Measurements from ENCODE around the gene NELFCD. TPM values are rescaled to one million over a fixed set of nuclear protein-coding genes. Genes with fewer than 3 reads are reported as not detected.
A peak's percentile ranks its signal among the peaks of the same experiment; 100 is the strongest.

The NELFCD gene
- 37.6 to 53.1 TPM (median 37.6 TPM) in 3 replicates for total RNA-seq
- long read RNA-seq, transcript NELFCD-213 (15 exons, 2,305 nt) = major isoform, 74 of 100 reads
- long read RNA-seq, partial matches to known transcripts = 4 of 100 reads
- long read RNA-seq, other reads (novel, unspliced or antisense) = 22 of 100 reads

GRCh38 chr20:58980711-58981627, at the start of gene NELFCD:
TSS of gene NELFCD (plus strand) at chr20:58981256. CDS start at chr20:58981310, 54 bp downstream.
- H3K4me1 Mint-ChIP-seq (ENCODE audit: low read depth) = peaks cover 21% of the 10 kb centered on the region
- H3K27ac Mint-ChIP-seq (ENCODE audit: unreplicated experiment) = peak within 1 kb of the TSS; percentile 77
- no peaks in the 10 kb centered on the region for H3K27me3 Mint-ChIP-seq (ENCODE audit: low read depth)
- H3K4me3 Mint-ChIP-seq (ENCODE audit: unreplicated experiment) = peak within 1 kb of the TSS; percentile 85
- DNase-seq (ENCODE audit: low spot score) = no peak
- TF ChIP-seq CTCF (IDR thresholded peaks at IDR 0.05) = no peak
- H3K9me3 Mint-ChIP-seq (ENCODE audit: low read depth) = peaks cover 8% of the 10 kb centered on the region
- H3K36me3 Mint-ChIP-seq (ENCODE audit: low read depth) = no peaks in the 10 kb centered on the region

GRCh38 chr20:58932170-58932569, 48.9 kb upstream of the NELFCD start:
- H3K4me3 Mint-ChIP-seq (ENCODE audit: unreplicated experiment) = no peak overlapping the region
- TF ChIP-seq CTCF (IDR thresholded peaks at IDR 0.05) = no peak
- peaks cover 9% of the 10 kb centered on the region for H3K27me3 Mint-ChIP-seq (ENCODE audit: low read depth)
- no peak for DNase-seq (ENCODE audit: low spot score)
- H3K27ac Mint-ChIP-seq (ENCODE audit: unreplicated experiment) = no peak overlapping the region
- no peaks in the 10 kb centered on the region for H3K36me3 Mint-ChIP-seq (ENCODE audit: low read depth)
- peaks cover 6% of the 10 kb centered on the region for H3K9me3 Mint-ChIP-seq (ENCODE audit: low read depth)
- no peaks in the 10 kb centered on the region for H3K4me1 Mint-ChIP-seq (ENCODE audit: low read depth)

- TF ChIP-seq CTCF (IDR thresholded peaks at IDR 0.05) = no peak
- Mint-ChIP-seq H3K4me3 (ENCODE audit: unreplicated experiment) (no peak overlapping the region), H3K27ac (ENCODE audit: unreplicated experiment) (no peak overlapping the region), H3K36me3 (ENCODE audit: low read depth) (no peaks in the 10 kb centered on the region), H3K27me3 (ENCODE audit: low read depth) (peaks cover 28% of the 10 kb centered on the region), H3K9me3 (ENCODE audit: low read depth) (peaks cover 6% of the 10 kb centered on the region), H3K4me1 (ENCODE audit: low read depth) (peaks cover 4% of the 10 kb centered on the region)
- no peak for DNase-seq (ENCODE audit: low spot score)
These were observed 43.0 kb upstream of the NELFCD start for GRCh38 chr20:58938078-58938477.

- Mint-ChIP-seq H3K4me1 (ENCODE audit: low read depth) (peaks cover 4% of the 10 kb centered on the region), H3K36me3 (ENCODE audit: low read depth) (no peaks in the 10 kb centered on the region), H3K27ac (ENCODE audit: unreplicated experiment) (no peak overlapping the region), H3K9me3 (ENCODE audit: low read depth) (peaks cover 6% of the 10 kb centered on the region), H3K27me3 (ENCODE audit: low read depth) (peaks cover 28% of the 10 kb centered on the region), H3K4me3 (ENCODE audit: unreplicated experiment) (no peak overlapping the region)
- no peak for TF ChIP-seq CTCF (IDR thresholded peaks at IDR 0.05)
- no peak for DNase-seq (ENCODE audit: low spot score)
These were observed 42.5 kb upstream of the NELFCD start for GRCh38 chr20:58938541-58938940.

- H3K4me3 Mint-ChIP-seq (ENCODE audit: unreplicated experiment) = no peak overlapping the region
- H3K36me3 Mint-ChIP-seq (ENCODE audit: low read depth) = no peaks in the 10 kb centered on the region
- H3K27ac Mint-ChIP-seq (ENCODE audit: unreplicated experiment) = no peak overlapping the region
- TF ChIP-seq CTCF (IDR thresholded peaks at IDR 0.05) = no peak
- DNase-seq (ENCODE audit: low spot score) = no peak
- H3K27me3 Mint-ChIP-seq (ENCODE audit: low read depth) = peaks cover 23% of the 10 kb centered on the region
- H3K4me1 Mint-ChIP-seq (ENCODE audit: low read depth) = peaks cover 4% of the 10 kb centered on the region
- H3K9me3 Mint-ChIP-seq (ENCODE audit: low read depth) = no peaks in the 10 kb centered on the region
These were observed 39.6 kb upstream of the NELFCD start for GRCh38 chr20:58941471-58941870.

Measured in chondrocyte (in vitro differentiated cells).